Aorta (tissue), 5 donors: ENCODE measurements around the gene UNC119B. TPM values are rescaled to one million over a fixed set of nuclear protein-coding genes. Genes with fewer than 3 reads are reported as not detected.

Experiments
- ATAC-seq: fragments of 200-7000 bp; cut with Tn5 transposase; one replicate; pipeline ENCODE4 v1.9.1; 2022; ENCODE audit warnings: moderate library complexity; ENCODE audit not compliant: low FRiP score
- DNase-seq, 2 donors: peaks; one replicate each; pipeline ENCODE4 v3.0.0-alpha.2; 2020
- H3K27ac ChIP-seq, 2 donors: one replicate each; pipeline ENCODE4 v1.5.1; 2013; ENCODE audit warnings: low read length in 2 of 2, mild to moderate bottlenecking in 2 of 2, moderate library complexity in 2 of 2, control low read depth in 1 of 2, inconsistent platforms in 1 of 2, low read depth in 1 of 2
- H3K27me3 ChIP-seq, 2 donors: one replicate each; pipeline ENCODE4 v1.6.1; 2013; ENCODE audit warnings: control low read depth in 1 of 2, low read length in 1 of 2, mild to moderate bottlenecking in 1 of 2, moderate library complexity in 1 of 2; ENCODE audit not compliant: insufficient read depth in 2 of 2, control insufficient read depth in 1 of 2
- H3K36me3 ChIP-seq, 2 donors: one replicate each; pipeline ENCODE4 v1.6.1; 2013; ENCODE audit warnings: control low read depth in 1 of 2, low read length in 1 of 2, mild to moderate bottlenecking in 1 of 2; ENCODE audit not compliant: insufficient read depth in 2 of 2, control insufficient read depth in 1 of 2
- H3K4me1 ChIP-seq, 2 donors: one replicate each; pipeline ENCODE4 v1.6.1; 2013; ENCODE audit warnings: low read length in 2 of 2, control low read depth in 1 of 2, mild to moderate bottlenecking in 1 of 2, moderate library complexity in 1 of 2; ENCODE audit not compliant: insufficient read depth in 2 of 2, control insufficient read depth in 1 of 2
- H3K4me3 ChIP-seq, 2 donors: one replicate each; pipeline ENCODE4 v1.5.1; 2013; ENCODE audit warnings: low read length in 2 of 2, control low read depth in 1 of 2, mild to moderate bottlenecking in 1 of 2
- H3K9me3 ChIP-seq: one replicate; pipeline ENCODE4 v1.6.1; 2013; ENCODE audit warnings: mild to moderate bottlenecking, low read length; ENCODE audit not compliant: control insufficient read depth
- WGBS, 2 donors: extraction: QIAGEN DNeasy Blood & Tissue Kit; methylation state at CpG; one replicate each; pipeline ENCODE4 v1.1.7; 2013; 5-methylcytosine and 5-hydroxymethylcytosine counted together
- intact Hi-C, 2 donors: fragments of 100-400 bp; cut with DNase I; formaldehyde crosslinking; loops; one replicate each; pipeline versions ENCODE4 v1.14.2 to v1.15.0; 2022
- polyA plus RNA-seq, 2 donors: library from polyadenylated mRNA; stranded (reverse); fragments of 200-250 nt; gene quantifications; one replicate each; pipeline ENCODE4 v1.2.3, GENCODE V29; 2013
- total RNA-seq, 2 donors: library from RNA; stranded (reverse); fragmentation: NEBNext Ultra II Directional; extraction: Animal tissue kit (Norgen Biotek cat#: 25700); gene quantifications; one replicate each; pipeline ENCODE4 v1.2.1, GENCODE V29; 2021
- donor health status: healthy with polysubstance abuse.
- donor health status: Bipolar disorder and iron deficiency.
- donor health status: DM: no; HTN: no; CAD: no.
- donor health status: DM: no; HTN: no; CAD: no.
- donor health status: DM: yes; HTN: yes; CAD: no.

The UNC119B gene
- total and polyA plus RNA-seq, 4 donors, result 13.6 to 24.4 (median 17.2) TPM

DNA sequence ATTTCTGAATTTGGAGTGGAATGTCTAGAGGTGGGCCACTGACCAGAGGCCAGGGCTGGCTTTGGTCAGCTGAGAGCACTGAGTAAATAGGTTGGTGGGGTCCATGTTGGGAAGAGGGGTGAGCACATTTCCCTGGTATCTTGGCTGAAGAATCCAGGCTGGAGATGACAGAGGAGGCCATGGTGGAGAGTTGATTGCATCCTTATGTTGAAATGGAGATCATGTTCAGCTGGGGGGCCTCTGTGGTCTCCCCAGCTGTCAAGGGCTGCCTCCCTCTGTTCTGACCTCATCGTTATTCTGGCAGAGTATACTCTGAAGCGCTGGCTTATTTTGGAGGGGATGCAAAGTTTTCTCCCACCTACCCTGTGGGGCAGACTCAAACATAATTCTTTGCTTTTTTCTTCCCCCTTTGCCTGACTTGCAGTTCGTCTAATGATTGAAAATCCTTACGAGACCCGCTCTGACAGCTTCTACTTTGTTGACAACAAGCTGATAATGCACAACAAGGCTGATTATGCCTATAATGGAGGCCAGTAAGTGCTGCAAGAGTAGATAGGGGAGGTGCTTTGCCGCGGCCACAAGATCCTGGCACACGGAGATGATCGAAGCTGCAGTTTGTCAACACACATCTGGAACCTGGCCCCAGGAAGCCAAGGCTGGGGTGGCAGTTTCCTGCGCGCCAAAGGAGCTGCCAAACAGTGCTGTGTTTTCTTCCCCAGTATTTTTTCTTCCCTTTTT lies 9.4 kb downstream of the UNC119B start:
- no peaks in the 10 kb centered on the region for H3K9me3 ChIP-seq
- no peak overlapping the region for H3K27ac ChIP-seq
- ATAC-seq (no peak), DNase-seq (peak in 1 of 2 donors; percentile 39)
- intact Hi-C loops, result loop anchor here (10.0 kb wide), 2 partner anchors 245 to 255 kb away; partner anchors contain the start of gene HNF1A (in 1 of the 2)
- H3K36me3 ChIP-seq, result peaks cover 7 to 13% of the 10 kb centered on the region in 2 donors
- no peaks in the 10 kb centered on the region for H3K4me1 ChIP-seq
- 86 to 88% methylated on average over 11 of the region's 11 CpGs for WGBS, 2 donors
- H3K27me3 ChIP-seq, result no peaks in the 10 kb centered on the region
- no peak overlapping the region for H3K4me3 ChIP-seq

DNA sequence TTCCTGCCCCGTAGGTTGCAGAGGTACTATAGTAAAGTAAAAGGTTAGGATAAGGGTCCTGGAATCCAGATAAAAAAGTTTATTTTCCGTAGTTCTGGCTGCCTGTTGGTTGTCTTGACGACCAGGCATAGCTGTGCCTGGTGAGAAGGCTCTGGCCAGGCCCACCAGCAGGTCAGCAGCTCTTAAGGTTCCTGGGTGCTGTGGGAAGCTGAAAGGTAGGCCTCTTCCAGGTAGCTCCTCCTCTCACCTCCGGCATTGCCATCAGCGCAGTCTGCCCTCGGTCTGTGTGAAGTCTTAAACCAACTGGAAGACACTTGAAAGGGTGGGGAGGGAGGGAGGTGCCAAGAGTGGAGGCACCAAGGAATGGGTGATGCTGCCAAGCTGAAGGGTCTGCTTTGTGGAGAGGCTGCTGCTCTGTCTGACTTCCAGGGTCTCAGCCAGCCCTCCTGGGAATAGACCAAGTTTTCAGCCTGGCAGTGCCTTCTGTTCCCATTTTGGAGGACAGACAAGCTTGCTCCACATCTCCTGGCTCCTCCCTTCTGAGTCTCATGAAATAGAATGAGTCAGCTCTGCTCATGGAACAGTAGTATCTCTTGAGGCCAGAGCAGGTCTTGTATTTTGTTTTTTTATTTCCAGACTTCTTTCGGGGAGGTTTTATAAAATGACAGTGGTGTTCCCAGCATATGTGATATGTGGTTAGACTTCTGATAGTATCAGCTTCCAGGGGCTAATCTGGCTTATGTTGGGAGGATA lies 10.2 kb downstream of the UNC119B start:
- Histone ChIP-seq H3K4me3 (no peak overlapping the region), H3K9me3 (no peaks in the 10 kb centered on the region), H3K36me3 (peaks cover 7 to 13% of the 10 kb centered on the region in 2 donors), H3K27me3 (no peaks in the 10 kb centered on the region), H3K27ac (no peak overlapping the region), H3K4me1 (no peaks in the 10 kb centered on the region)
- ATAC-seq, result peak; percentile 66
- peak in 1 of 2 donors; percentile 56 for DNase-seq
- intact Hi-C loops, result loop anchor here (10.0 kb wide), 2 partner anchors 244 to 254 kb away; partner anchors contain the start of gene HNF1A (in 1 of the 2)
- 75 to 79% methylated on average over 7 of the region's 7 CpGs for WGBS, 2 donors

DNA sequence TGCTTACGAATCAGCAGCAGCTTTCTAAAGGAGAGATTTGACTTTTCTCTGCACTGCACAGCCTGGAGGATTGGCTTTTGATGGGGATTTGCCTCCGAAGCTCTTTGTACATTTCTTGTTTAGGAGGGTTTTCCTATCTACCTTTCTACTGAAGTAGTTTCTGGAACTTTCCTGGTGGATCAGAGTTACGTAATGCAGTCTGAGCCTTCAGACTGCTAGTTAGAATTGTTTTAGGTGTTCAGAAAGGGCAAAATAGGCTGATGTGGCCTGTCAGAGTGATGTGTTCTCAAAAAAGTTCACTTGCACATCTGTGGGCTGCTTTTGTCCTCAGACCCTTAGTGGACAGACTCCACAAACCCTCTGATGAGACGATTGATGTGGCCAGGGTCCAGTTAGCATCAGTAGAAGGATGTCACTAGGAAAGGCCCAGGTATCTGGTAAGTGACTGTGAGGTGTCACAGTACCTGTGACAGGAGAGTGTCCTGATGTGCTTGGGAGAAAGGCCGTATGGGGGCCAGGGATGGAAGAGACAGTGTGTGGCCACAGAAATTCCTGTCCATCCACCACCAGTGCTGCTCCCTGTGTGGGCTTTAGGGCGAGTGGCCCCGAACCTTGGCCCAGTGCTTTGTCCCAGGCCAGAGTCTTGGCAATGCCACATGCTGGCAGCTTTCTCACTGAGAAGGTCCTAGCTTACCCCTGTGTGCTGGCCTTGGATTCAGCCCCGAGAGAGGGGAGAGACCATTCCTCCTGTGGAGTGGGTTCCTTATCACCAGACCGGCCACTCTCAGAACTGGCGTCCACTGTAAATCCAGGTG lies 10.9 kb downstream of the UNC119B start:
- Histone ChIP-seq H3K27me3 (no peaks in the 10 kb centered on the region), H3K9me3 (no peaks in the 10 kb centered on the region), H3K36me3 (peaks cover 7 to 13% of the 10 kb centered on the region in 2 donors), H3K27ac (no peak overlapping the region), H3K4me3 (no peak overlapping the region), H3K4me1 (no peaks in the 10 kb centered on the region)
- 89 to 91% methylated on average over 10 of the region's 10 CpGs for WGBS, 2 donors
- ATAC-seq (no peak), DNase-seq (peak in 1 of 2 donors; percentile 49)
- intact Hi-C loops, result loop anchor here (10.0 kb wide), 2 partner anchors 244 to 254 kb away; partner anchors contain the start of gene HNF1A (in 1 of the 2)

DNA sequence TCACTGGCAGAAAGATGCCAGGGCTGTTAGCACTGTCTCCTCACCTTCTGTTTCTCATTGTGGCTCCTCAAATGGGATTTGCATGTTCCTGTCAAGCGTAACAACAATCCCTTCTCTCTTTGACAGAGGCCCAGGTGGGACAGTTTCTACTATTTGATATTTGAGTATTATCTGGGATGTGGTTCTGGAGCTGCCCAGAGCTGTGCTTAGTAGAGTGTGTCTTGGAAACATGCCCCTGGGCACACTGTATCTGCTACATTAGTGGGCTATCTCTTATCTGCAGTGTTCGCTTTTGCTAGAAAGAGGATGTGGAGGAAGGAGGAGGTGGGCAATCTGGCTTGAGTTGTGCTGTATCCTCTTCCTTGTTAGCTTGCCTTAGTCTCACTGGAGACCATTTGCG lies 11.6 kb downstream of the UNC119B start:
- intact Hi-C loops, result loop anchor here (10.0 kb wide), 2 partner anchors 243 to 253 kb away; partner anchors contain the start of gene HNF1A (in 1 of the 2)

DNA sequence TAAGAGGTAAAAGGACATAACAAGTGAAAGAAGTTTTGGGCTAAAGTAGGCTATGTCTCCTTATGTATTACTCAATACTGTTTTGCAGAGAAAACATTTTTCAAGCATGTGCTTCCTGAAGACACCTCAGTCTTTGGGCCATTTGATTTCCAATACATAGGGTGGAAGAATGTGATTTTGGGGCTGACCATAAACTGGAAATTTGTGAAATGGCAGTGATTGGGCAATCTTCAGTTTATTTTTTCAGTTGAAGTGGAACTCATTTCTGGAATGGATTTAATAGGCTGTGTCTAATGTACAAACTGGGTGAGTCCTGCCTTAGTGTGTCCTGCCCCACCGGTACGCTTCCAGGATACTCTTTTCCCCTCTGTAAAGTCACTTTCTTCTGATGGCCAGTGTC lies 12.5 kb downstream of the UNC119B start:
- H3K36me3 ChIP-seq, result peaks cover 3 to 7% of the 10 kb centered on the region in 2 donors
- no peaks in the 10 kb centered on the region for H3K4me1 ChIP-seq
- intact Hi-C loops, result loop anchor here (10.0 kb wide), 2 partner anchors 242 to 252 kb away; partner anchors contain the start of gene HNF1A (in 1 of the 2)
- no peak overlapping the region for H3K4me3 ChIP-seq
- DNase-seq, result peak in 1 of 2 donors; percentile 10
- no peak overlapping the region for H3K27ac ChIP-seq
- no peaks in the 10 kb centered on the region for H3K9me3 ChIP-seq
- 96 to 98% methylated on average over 2 of the region's 2 CpGs for WGBS, 2 donors
- no peak for ATAC-seq
- no peaks in the 10 kb centered on the region for H3K27me3 ChIP-seq

More for the DNA sequence above, 11.6 kb downstream of the UNC119B start:
- no peaks in the 10 kb centered on the region for H3K27me3 ChIP-seq
- H3K27ac ChIP-seq, result no peak overlapping the region
- WGBS, 2 donors, result 93 to 95% methylated on average over 3 of the region's 3 CpGs
- H3K4me3 ChIP-seq, result no peak overlapping the region
- no peaks in the 10 kb centered on the region for H3K4me1 ChIP-seq
- peaks cover 3 to 8% of the 10 kb centered on the region in 2 donors for H3K36me3 ChIP-seq
- no peak for DNase-seq
- no peaks in the 10 kb centered on the region for H3K9me3 ChIP-seq
- no peak for ATAC-seq

DNA sequence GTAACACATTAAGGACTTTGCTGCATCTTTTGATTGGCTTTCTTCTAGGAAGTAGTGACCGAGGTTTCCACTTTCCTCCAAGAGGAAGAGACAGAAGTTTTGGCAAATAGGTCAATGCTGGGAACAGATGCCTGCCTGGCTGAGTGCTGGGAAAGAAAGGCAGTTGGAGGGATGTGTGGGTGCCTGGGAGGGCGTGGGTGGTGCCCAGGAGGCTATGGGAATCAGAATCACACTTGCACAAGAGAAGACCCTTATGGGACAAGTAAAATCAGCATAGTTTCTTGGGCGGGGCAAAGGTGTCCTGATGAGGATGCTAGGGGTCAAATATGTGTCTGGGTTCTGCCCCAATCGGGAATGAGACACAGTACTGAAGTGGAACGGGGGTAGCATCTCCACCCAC lies 14.5 kb downstream of the UNC119B start:
- WGBS, 2 donors, result 70 to 73% methylated on average over 5 of the region's 5 CpGs
- intact Hi-C loops, result loop anchor here (10.0 kb wide), 2 partner anchors 240 to 250 kb away; partner anchors contain the start of gene HNF1A (in 1 of the 2)
- ATAC-seq (no peak), DNase-seq (peak in 1 of 2 donors; percentile 49)
- H3K36me3 ChIP-seq, result peaks cover 0 to 4% of the 10 kb centered on the region in 2 donors
- H3K9me3 ChIP-seq, result no peaks in the 10 kb centered on the region
- no peak overlapping the region for H3K27ac ChIP-seq
- H3K4me1 ChIP-seq, result no peaks in the 10 kb centered on the region
- H3K4me3 ChIP-seq, result no peak overlapping the region
- no peaks in the 10 kb centered on the region for H3K27me3 ChIP-seq

DNA sequence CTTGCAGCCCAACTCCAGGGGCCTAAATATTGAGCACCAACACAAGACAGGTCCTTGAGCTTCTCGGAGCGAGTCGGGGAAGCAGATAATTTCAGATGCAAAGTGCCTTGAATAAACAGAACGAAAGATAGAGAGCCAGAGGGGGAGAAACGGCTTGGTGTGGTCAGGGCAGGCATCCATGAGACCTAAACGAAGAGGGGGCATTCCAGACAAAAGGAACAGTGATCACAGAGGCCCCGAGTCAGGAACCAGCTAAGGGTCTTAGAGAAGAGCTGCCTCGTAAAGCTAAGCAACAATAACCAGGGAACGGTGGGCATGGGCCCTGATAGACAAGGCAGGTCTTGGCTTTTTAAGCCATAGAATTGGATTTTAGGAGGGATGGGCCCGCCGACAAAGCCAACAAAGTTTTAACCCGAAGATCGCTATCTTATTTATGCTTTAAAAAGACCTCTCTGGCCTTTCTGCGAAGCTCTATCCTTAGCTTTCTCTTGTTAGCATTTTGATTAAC lies 14.9 kb downstream of the UNC119B start:
- DNase-seq, result peak in 1 of 2 donors; percentile 32
- Histone ChIP-seq H3K36me3 (peaks cover 0 to 4% of the 10 kb centered on the region in 2 donors), H3K4me3 (no peak overlapping the region), H3K27me3 (no peaks in the 10 kb centered on the region), H3K4me1 (no peaks in the 10 kb centered on the region), H3K9me3 (no peaks in the 10 kb centered on the region), H3K27ac (no peak overlapping the region)
- no peak for ATAC-seq
- intact Hi-C loops, result loop anchor here (10.0 kb wide), 2 partner anchors 240 to 250 kb away; partner anchors contain the start of gene HNF1A (in 1 of the 2)
- 17 to 23% methylated on average over 14 of the region's 14 CpGs for WGBS, 2 donors
